Lower leg skin (tissue), 4 donors: ENCODE data around the gene ZFAND2A. TPM values are rescaled to one million over a fixed set of nuclear protein-coding genes. Genes with fewer than 3 reads are reported as not detected.
A peak's percentile ranks its signal among the peaks of the same experiment; 100 is the strongest.

Experiments used
- DNase-seq, 2 donors: peaks; one replicate each; pipeline ENCODE4 v3.0.0-alpha.2; 2019; ENCODE audit warnings: low spot score in 2 of 2
- H3K4me3 ChIP-seq: fragments of 200-600 bp; sonication (generic); 2 replicates; pipeline ENCODE4 v1.5.1; 2017; ENCODE audit warnings: mild to moderate bottlenecking, low read depth; ENCODE audit not compliant: poor library complexity, severe bottlenecking
- CTCF ChIP-seq, 3 donors: fragments of 450-650 bp; IDR thresholded peaks; one replicate each; pipeline ENCODE4 v1.5.1; 2016; ENCODE audit warnings: antibody characterized with exemption in 3 of 3, mild to moderate bottlenecking in 3 of 3, moderate library complexity in 2 of 3
- POLR2A ChIP-seq, 2 donors: fragments of 450-650 bp; IDR thresholded peaks; one replicate each; pipeline ENCODE4 v1.6.1; 2016 to 2017; ENCODE audit warnings: antibody characterized with exemption in 2 of 2, mild to moderate bottlenecking in 1 of 2, moderate library complexity in 1 of 2
- WGBS, 2 donors: methylation state at CpG; one replicate each; pipeline ENCODE4 v1.1.5; 2018; 5-methylcytosine and 5-hydroxymethylcytosine counted together
- intact Hi-C: fragments of 100-400 bp; cut with DNase I; formaldehyde crosslinking; loops from one replicate; pipeline ENCODE4 v1.15.0; 2023; ENCODE audit warnings: low total_unique reads
- total RNA-seq, 4 donors: library from RNA; depleted of rRNA; stranded (reverse); fragments of >200 nt; gene quantifications; one replicate each; pipeline ENCODE4 v1.1.0, GENCODE V29; 2016

The ZFAND2A gene
- total RNA-seq, 4 donors from 2014 or later = 9.4 to 26.0 (median 22.8) TPM

GRCh38 chr7:1141651-1142050, 18.3 kb downstream of the ZFAND2A start:
- intact Hi-C loops = loop anchor here (10.0 kb wide), 1 partner anchor 147 kb away; no protein-coding TSS in a partner anchor
- TF ChIP-seq POLR2A (IDR thresholded peaks at IDR 0.05) (no peak), CTCF (IDR thresholded peaks at IDR 0.05) (no peak)
- 87 to 88% methylated on average over 6 of the region's 6 CpGs for WGBS, 2 donors
- H3K4me3 ChIP-seq = no peak overlapping the region
- no peak for DNase-seq

- TF ChIP-seq CTCF (IDR thresholded peaks at IDR 0.05) = no peak
- TF ChIP-seq POLR2A (IDR thresholded peaks at IDR 0.05) = no peak
- 82 to 92% methylated on average over 4 of the region's 4 CpGs for WGBS, 2 donors
- no peak for DNase-seq
- intact Hi-C loops = loop anchor here (10.0 kb wide), 1 partner anchor 146 kb away; no protein-coding TSS in a partner anchor
- H3K4me3 ChIP-seq = no peak overlapping the region
These were observed 19.4 kb downstream of the ZFAND2A start for GRCh38 chr7:1140476-1141104.

- intact Hi-C loops = no loop called here
- H3K4me3 ChIP-seq = peak overlapping the region; percentile 72
- TF ChIP-seq POLR2A (IDR thresholded peaks at IDR 0.05) (no peak), CTCF (IDR thresholded peaks at IDR 0.05) (no peak)
- DNase-seq = no peak
- 10 to 24% methylated on average over 16 to 35 of the region's 51 CpGs for WGBS, 2 donors
These were observed 22.4 kb downstream of the ZFAND2A start for GRCh38 chr7:1137517-1138167.

GRCh38 chr7:1136841-1137516, 23.0 kb downstream of the ZFAND2A start:
- no peak for TF ChIP-seq POLR2A (IDR thresholded peaks at IDR 0.05)
- no peak for TF ChIP-seq CTCF (IDR thresholded peaks at IDR 0.05)
- intact Hi-C loops = no loop called here
- peak overlapping the region; percentile 72 for H3K4me3 ChIP-seq
- 13 to 17% methylated on average over 9 of the region's 9 CpGs for WGBS, 2 donors
- DNase-seq = no peak

GRCh38 chr7:1134951-1135350, 25.0 kb downstream of the ZFAND2A start:
- TF ChIP-seq POLR2A (IDR thresholded peaks at IDR 0.05) (no peak), CTCF (IDR thresholded peaks at IDR 0.05) (no peak)
- intact Hi-C loops = no loop called here
- DNase-seq = no peak
- WGBS, 2 donors = 81 to 87% methylated on average over 7 of the region's 7 CpGs
- no peak overlapping the region for H3K4me3 ChIP-seq
